Choroid plexus epithelial cell (primary cell): ENCODE measurements around the gene PCBP3.
A peak's percentile ranks its signal among the peaks of the same experiment; 100 is the strongest.

Experiments used
- DNase-seq: peaks from one replicate; pipeline ENCODE4 v3.0.0-alpha.2; 2010; ENCODE audit warnings: low read depth
- H3K4me3 ChIP-seq: 2 replicates; pipeline ENCODE4 v1.5.1; 2011; ENCODE audit warnings: low read depth, mild to moderate bottlenecking, control low read depth, low read length, moderate library complexity
- CTCF ChIP-seq: conservative IDR thresholded peaks from 2 replicates; pipeline ENCODE4 v1.5.1; 2011; ENCODE audit warnings: low read depth, mild to moderate bottlenecking, control low read depth, inconsistent platforms, low read length, moderate library complexity

The PCBP3 gene

GRCh38 chr21:45918835-45919447 lies 275.4 kb downstream of the PCBP3 start:
- no peak for TF ChIP-seq CTCF
- H3K4me3 ChIP-seq = no peak overlapping the region
- DNase-seq = no peak

DNA sequence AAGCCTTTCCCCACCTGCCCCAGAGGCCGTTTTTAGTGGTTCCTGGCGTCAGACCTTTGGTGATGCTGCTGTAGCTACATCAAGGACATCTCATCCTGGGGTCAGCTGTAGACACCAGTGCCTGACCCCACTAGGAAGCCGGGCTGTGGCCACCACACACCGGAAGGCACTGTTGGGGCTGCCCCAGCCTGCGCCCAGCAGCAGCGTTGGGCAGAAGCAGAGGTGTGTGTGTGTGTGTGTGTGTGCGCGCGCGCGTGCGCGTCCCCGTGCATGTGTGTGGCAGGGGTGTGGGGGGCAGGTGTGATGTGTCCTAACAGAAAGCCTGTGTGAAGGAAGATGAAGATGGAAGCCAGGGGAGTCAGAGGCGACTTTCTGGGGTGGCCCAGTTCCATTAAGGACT lies 276.1 kb downstream of the PCBP3 start:
- TF ChIP-seq CTCF = no peak
- no peak for DNase-seq
- H3K4me3 ChIP-seq = no peak overlapping the region

GRCh38 chr21:45920824-45921600 lies 277.5 kb downstream of the PCBP3 start:
- DNase-seq = no peak
- TF ChIP-seq CTCF = no peak
- no peak overlapping the region for H3K4me3 ChIP-seq

- no peak for TF ChIP-seq CTCF
- H3K4me3 ChIP-seq = no peak overlapping the region
- DNase-seq = no peak
These were observed 278.4 kb downstream of the PCBP3 start for GRCh38 chr21:45921917-45922316.

DNA sequence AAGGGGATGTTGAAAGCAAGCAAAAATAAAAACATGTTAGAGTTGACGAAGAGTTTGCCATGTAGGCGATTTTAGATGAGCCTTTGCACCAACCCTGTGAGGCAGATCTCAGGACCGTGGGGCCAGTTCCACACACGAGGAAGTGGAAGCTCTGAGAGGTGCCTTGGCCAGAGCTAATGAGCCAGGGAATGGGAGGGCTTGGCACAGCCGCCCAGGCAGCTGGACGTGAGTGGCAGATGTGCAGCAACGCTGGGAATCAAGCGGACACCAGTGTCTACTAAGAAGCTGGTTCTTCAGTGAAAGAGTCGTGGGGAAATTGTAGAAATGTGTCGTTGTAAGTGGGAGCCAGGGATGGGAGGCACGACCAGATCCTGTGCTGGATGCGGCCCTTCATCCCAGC lies 279.1 kb downstream of the PCBP3 start:
- DNase-seq = no peak
- H3K4me3 ChIP-seq = no peak overlapping the region
- TF ChIP-seq CTCF = no peak

- peak; percentile 86 for DNase-seq
- peak; percentile 97 for TF ChIP-seq CTCF
- H3K4me3 ChIP-seq = no peak overlapping the region
These were observed 279.6 kb downstream of the PCBP3 start for GRCh38 chr21:45923146-45923545.

DNA sequence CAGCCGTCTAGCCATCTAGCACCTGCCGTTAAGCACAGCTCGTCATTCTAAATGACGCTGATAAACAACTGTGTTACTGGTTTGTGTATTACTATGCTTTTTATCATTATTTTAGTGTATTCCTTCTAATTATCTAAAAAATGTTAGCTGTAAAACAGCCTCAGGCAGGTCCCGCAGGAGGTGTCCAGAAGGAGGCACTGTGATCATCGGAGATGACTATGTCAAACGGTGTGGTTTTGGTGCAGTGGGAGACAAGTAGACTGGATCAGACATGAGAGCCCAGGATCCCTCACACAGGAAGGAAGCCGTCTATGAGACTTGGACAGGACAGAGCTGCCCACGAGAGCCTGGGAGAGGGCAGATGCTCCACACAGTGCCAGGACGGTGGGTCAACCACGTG lies 282.8 kb downstream of the PCBP3 start:
- peak; percentile 20 for DNase-seq
- no peak overlapping the region for H3K4me3 ChIP-seq
- peak; percentile 42 for TF ChIP-seq CTCF
